NCI-H510A treated with DMSO at 0.1 percent for 48 hours (cell line): ENCODE results near the gene KRT2.
A peak's percentile ranks its signal among the peaks of the same experiment; 100 is the strongest.

Experiments
- DNase-seq: peaks from one replicate; lab custom pipeline; 2025; lab: John Stamatoyannopoulos, UW

The KRT2 gene

GRCh38 chr12:52637299-52637698 is 14.7 kb downstream of the KRT2 start:
- DNase-seq, result no peak

DNA sequence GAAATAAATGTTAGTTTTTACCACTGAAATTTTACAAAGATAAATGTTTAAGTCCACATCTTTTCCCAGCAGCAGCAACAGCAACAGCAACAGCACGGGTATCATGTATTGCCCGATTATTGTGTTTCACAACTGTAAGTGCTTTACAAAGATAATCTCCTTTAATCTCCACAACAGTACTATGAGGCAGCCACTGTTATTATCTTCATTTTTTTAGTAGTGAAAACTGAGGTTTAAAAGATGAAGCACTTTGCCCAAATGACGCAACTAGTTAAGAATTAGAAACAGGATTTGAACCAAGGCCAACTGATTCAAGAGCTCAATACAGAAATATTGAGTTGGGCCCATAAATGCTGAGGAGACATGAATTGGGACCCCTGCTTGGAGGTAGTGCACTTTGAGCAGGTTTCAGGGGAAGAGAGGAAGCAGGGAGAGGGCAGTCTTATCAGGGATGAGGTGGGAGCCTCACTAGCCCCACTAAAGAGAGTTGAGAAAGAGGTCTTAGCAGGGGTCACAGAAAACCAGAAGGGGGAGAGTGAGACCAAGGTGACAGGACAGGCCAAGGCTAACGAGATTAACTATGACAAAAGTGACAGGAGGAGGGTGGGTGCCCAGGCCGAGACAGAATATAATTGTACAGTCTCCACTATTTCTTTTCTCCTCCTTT is 15.3 kb downstream of the KRT2 start:
- no peak for DNase-seq

- DNase-seq, result no peak
Measured at GRCh38 chr12:52636189-52636588, 15.8 kb downstream of the KRT2 start.

GRCh38 chr12:52634266-52635056 is 17.6 kb downstream of the KRT2 start:
- DNase-seq, result no peak

GRCh38 chr12:52633383-52633782 is 18.6 kb downstream of the KRT2 start:
- peak; percentile 3 for DNase-seq

DNA sequence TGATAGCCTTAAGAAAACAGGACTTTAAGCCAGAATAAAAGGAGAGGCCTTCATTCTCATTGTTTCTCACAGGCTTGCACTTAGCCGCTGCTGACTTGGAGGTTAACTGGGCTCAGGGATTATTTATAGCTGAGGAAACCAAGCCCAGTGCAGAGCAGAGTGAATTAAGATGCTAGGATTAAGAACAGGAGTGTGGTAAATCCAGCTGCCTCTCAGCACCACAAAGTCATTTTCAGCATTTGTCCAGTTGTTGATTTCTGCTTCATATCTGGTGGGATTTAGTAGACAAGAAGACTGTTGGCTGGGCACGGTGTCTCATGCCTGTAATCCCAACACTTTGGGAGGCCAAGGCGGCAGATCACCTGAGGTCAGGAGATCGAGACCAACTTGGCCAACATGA is 19.4 kb downstream of the KRT2 start:
- DNase-seq, result no peak

DNA sequence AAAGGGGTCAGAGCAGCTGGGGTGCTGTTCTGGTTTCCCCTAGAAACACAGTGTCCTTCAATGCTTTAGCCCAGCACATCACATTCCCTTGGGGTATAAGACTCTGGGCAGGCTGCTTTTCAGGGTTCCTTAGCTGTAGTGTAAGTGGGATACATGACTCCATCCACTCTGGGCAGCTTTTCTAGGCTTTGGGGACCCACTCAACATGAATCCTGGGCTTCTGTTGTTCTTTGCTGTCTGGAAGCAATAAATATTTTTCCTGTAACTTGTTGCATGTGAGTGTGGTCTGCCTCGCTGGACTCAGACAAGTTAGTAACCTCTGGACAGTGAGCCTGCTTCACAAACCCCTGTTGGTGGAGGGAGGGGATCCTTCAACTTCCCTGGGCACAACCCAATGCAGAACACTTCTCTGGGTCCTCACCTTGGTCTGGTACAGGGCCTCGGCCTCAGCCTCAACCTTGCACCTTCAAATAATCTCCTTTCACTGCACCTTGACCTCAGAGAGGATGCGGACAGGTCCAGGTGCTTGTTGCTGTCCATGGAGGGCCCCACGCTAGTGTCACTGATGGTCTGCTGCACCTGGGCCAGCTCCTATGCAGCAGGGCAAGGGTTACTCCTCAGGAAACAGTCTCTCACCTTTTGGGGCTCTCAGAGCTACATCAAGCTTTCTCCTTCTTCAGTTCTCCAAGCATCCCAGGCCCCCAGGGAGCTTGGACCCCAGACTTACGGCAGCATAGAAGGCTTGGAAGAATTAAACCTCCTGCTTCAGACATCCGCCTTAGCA is 20.1 kb downstream of the KRT2 start:
- DNase-seq, result no peak

DNA sequence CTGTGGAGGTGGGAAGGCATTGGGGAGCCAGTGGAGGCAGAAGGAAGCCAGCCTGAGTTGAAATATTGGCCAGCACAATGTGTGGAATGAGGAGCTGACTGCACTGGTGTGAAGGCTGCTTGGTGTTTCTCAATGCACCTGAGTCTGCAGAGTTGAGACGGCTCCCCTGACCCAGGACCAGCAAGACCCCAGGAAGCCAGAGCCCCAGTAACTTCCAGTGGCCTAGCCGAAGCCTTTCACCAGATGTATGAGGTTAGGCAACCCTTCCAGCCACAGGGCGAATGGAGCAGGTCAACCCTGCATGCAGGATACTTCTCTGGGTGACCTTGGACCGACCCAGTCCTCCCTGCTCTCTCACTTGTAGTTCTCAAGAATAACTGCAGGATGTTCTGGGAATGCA is 20.7 kb downstream of the KRT2 start:
- no peak for DNase-seq

GRCh38 chr12:52630599-52631200 is 21.3 kb downstream of the KRT2 start:
- DNase-seq, result no peak

DNA sequence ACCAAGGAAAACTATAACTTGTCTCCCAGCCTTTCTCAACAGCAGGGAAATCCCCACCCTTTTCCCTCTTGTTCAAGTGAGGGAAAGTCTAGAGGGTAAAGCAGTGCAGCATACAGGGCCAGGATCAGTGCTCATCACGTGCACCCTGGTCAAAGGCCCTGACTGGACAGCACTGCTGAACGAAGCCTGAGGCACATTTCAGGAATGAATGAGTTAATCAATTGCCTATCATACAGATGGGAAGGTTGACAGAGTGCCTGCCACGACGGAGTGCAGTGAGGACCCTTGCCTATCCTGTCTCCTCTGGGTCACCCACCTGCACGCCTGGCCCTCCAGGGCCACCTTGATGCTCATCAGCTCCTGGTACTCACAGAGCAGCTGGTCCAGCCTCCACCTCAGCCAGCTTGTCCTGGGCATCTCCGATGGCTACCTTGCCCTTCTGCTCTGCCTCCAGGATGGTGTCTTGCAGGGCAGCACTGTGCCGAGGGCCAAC is 22.0 kb downstream of the KRT2 start:
- no peak for DNase-seq

DNA sequence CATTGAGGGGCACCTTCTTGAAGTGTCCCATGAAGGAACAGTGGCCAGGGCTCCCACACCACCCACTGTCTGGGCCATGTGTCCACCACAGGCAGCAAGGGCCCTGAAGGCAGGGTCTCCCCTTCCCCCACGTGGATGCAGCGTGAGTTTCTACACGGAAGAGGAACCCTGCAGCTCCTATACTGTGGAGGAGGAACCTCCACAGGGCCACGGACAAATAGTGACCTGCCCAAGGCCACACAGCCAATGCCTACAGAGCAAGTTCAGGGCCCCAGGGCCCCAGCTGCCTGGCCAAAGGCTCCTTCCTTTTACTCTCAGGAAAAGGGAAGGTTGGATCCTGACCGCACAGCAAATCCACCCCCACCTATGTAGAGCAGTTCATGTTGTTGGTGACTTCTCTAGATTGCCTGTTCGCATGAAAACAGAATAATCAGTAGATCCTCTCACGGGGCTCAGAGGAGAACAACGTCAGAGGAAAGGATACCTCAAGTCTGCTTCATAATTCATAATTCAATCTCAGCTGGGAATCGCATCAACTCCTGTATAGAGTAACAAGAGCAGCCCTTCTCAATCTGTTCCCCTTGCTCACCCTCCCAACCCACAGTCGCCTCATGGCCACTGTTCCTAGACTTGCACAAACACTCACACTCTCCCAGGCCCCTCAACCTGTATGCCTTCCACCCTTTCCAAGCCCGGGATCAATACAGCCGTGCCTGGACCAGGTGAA is 22.6 kb downstream of the KRT2 start:
- no peak for DNase-seq

DNA sequence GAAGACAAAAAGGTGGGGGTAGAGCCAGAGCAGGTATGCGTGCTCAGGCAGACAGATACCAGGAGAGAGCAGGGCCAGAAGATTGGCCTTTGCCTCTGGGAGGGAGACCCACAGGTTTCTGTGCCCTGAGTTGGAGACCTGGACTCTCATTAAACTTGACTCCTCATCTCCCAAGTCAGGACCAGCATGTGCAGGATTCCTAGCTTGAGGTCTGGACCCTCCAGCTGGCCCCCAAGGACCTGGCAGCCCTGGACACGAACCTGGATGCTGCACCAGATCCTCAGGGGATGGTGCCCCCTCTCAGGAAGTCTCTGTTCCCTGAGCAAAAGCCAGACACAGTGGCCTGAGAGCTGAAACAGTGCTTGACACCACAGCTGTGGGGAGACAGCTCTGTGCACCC is 23.2 kb downstream of the KRT2 start:
- no peak for DNase-seq

- DNase-seq, result no peak
Measured at GRCh38 chr12:52628111-52628507, 23.9 kb downstream of the KRT2 start.

- no peak for DNase-seq
Measured at GRCh38 chr12:52627395-52628110, 24.5 kb downstream of the KRT2 start.

DNA sequence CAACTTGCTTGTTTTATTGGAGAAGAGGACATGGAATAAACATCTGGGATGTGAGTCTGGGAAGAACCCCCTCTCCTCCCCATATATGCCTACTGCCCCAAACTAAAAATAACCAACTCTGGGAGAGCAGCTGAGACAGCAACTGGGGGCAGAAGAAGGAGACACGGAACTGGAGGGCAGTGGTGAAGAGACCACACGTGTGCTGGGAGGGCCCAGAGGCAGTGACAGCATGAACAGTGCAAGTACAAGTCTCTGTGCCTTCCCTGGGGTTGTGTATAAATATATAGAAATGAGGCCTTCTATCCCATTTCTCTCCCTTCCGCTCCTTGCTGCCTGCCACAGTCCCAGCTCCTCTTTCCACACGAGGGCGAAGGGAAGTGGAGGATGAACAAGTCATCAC is 29.7 kb downstream of the KRT2 start:
- no peak for DNase-seq

DNA sequence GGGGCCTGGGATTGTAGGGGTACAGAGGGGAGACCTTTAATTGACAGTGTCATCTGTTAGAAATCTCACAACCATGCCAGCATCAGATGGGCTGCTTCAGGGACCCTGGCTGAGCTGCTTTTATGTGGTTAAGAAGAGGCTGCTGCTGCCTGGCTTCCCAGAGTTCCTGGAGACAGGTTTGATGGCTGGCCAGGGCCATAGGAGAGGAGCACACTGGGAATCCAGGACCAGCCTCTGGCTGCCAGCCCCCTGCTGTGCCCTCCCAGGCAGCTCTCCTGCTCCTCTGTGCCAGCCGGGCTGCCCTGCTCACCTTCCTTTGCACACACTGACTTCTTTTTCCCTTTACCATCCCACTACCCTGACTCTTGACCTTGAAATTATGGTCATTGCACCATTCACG is 33.1 kb downstream of the KRT2 start:
- no peak for DNase-seq

DNA sequence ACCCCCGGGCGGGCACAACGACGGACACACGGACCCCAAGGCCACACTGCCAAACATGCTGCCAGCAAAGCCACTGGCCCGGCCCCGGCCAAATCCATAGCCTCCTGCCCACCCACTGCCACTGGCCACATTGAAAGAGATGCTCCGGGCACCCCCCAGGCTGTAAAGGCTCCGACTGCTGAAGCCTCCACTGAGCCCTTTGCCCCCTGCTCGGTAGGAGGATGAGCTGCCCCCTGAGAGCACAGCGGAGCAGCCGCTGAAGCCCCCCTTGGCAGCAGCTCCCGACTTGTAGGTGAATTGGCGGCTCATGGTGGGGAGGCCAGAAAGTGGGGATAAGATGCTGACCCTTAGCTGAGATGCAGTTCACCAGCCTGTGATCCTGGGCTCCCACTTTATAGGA is 33.8 kb downstream of the KRT2 start, which contains the start of gene KRT73:
Gene KRT73, minus strand, starts transcription at position 344 of the 400 bp plus-strand sequence. Its CDS starts 35 bp downstream, at position 309.
- no peak for DNase-seq

GRCh38 chr12:52617403-52617785 is 34.6 kb downstream of the KRT2 start:
- no peak for DNase-seq

GRCh38 chr12:52616680-52617402 is 35.2 kb downstream of the KRT2 start:
- no peak for DNase-seq

DNA sequence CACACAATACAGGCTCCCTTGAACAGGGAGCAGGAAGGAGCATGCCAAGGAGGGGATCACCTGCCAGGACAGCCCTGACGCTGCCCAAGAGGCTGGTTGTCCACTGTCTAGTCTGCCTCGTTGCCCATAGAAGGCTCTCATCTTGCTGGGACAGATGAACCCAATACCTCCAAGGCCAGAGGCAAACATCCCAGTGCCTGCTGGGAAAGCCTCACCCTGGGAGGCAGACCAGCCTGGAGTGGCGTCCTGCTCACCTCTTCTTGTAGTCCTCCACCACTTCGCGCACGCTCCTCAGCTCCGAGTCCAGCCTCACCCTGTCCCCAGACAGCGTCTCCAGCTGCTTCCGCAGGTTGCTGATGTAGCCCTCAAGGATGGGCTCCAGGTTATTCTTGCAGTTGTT is 36.1 kb downstream of the KRT2 start:
- DNase-seq, result no peak
